Bone marrow (tissue), 2 donors: ENCODE data around the gene HLA-DRB5.
"Not testable (repeated sequence)": the region's sequence is repeated elsewhere in the genome, so short reads cannot be mapped to it uniquely, and the experiment has no call there.

Experiments
- DNase-seq, 2 donors: peaks; one replicate each; lab custom pipeline; 2025; lab: John Stamatoyannopoulos, UW

HLA-DRB5 gene

GRCh38 chr6:32529697-32530430 is at the start of gene HLA-DRB5:
TSS of gene HLA-DRB5 (minus strand) at chr6:32530287. CDS start at chr6:32530224, 63 bp downstream.
- DNase-seq: peak; percentile 13 to 39

GRCh38 chr6:32578962-32579361 is 48.9 kb upstream of the HLA-DRB5 start:
- no peak for DNase-seq

- DNase-seq: not testable (repeated sequence)
Observed at GRCh38 chr6:32577493-32577892, 47.4 kb upstream of the HLA-DRB5 start.

- DNase-seq: no peak
Observed at GRCh38 chr6:32576250-32576649, 46.2 kb upstream of the HLA-DRB5 start.

GRCh38 chr6:32570363-32570905 is 40.3 kb upstream of the HLA-DRB5 start:
- DNase-seq: no peak

- peak in 1 of 2 donors; percentile 8 for DNase-seq
Observed at GRCh38 chr6:32568561-32568960, 38.5 kb upstream of the HLA-DRB5 start.

- DNase-seq: no peak
Observed at GRCh38 chr6:32566957-32567356, 36.9 kb upstream of the HLA-DRB5 start.

GRCh38 chr6:32565511-32565910 is 35.4 kb upstream of the HLA-DRB5 start:
- DNase-seq: no peak

- no peak for DNase-seq
Observed at GRCh38 chr6:32562940-32563339, 32.9 kb upstream of the HLA-DRB5 start.

- DNase-seq: no peak
Observed at GRCh38 chr6:32559747-32560146, 29.7 kb upstream of the HLA-DRB5 start.

- no peak for DNase-seq
Observed at GRCh38 chr6:32558426-32559057, 28.5 kb upstream of the HLA-DRB5 start.

GRCh38 chr6:32554116-32554965 is 24.3 kb upstream of the HLA-DRB5 start:
- no peak for DNase-seq

- DNase-seq: no peak
Observed at GRCh38 chr6:32553037-32553742, 23.1 kb upstream of the HLA-DRB5 start.

GRCh38 chr6:32551410-32551809 is 21.3 kb upstream of the HLA-DRB5 start:
- DNase-seq: no peak

- DNase-seq: no peak
Observed at GRCh38 chr6:32539839-32540238, 9.8 kb upstream of the HLA-DRB5 start.

- DNase-seq: not testable (repeated sequence)
Observed at GRCh38 chr6:32530431-32530793, 325 bp upstream of the HLA-DRB5 start.

- no peak for DNase-seq
Observed at GRCh38 chr6:32522302-32523047, 7.6 kb downstream of the HLA-DRB5 start.

- no peak for DNase-seq
Observed at GRCh38 chr6:32519910-32520258, 10.2 kb downstream of the HLA-DRB5 start.

GRCh38 chr6:32519118-32519909 is 10.8 kb downstream of the HLA-DRB5 start:
- no peak for DNase-seq
